Measurements from ENCODE around the gene LDLR. TPM values are rescaled to one million over a fixed set of nuclear protein-coding genes. Genes with fewer than 3 reads are reported as not detected.
"Not testable (repeated sequence)": the region's sequence is repeated elsewhere in the genome, so short reads cannot be mapped to it uniquely, and the experiment has no call there.

Gene LDLR
- total RNA-seq, 2 experiments from 2014 or later, result 93.0 to 97.1 TPM

DNA sequence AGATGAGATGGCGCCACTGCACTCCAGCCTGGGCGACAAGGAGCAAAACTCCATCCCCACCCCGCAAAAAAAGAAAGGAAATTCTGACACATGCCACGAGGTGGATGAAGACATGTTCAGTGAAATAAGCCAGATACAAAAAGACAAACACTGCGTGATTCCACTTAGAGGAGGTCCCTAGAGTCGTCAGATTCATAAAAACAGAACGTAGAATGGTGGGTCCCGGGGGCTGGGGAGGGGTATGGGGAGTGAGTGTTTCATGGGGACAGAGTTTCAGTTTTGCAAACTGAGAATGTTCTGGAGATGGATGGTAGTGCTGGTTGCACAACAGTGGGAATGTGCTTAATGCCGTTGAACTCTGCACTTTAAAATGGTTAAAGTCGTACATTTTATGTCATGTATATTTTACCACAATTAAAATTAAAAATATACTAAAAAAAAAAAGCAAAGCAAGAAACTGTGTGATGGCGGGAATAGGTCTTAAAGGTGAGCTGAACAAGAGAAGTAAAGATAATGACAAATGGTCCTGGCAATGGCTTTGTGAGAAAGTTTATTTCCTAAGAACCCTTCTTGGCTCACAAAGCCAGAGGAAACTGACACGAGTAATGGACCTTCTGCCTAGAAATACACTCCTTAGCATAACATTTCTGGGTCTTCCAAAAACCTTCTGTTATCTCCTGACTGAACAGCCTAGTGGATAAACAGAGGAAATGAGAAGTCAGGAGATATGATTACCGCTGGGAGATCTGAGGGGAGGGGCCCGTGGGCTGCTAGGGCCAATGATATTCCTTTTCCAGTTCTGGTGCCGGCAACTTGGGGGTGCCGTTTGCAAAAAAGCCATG lies 70.6 kb downstream of the LDLR start:
- CTCF ChIA-PET, result interaction anchor here (0.7 to 0.9 kb wide), 2 partner anchors 69 to 275 kb away, joined by 4 to 5 read pairs; partner anchors contain the start of gene ODAD3
- H3K4me1 Mint-ChIP-seq, result peaks cover 8% of the 10 kb centered on the region
- no peaks in the 10 kb centered on the region for H3K9me3 Mint-ChIP-seq
- no peak overlapping the region for H3K27ac Mint-ChIP-seq
- POLR2A ChIA-PET, result no interaction called here
- peaks cover 2% of the 10 kb centered on the region for H3K27me3 Mint-ChIP-seq
- no peak overlapping the region for H3K4me3 Mint-ChIP-seq
- DNase-seq, result no peak
- peaks cover 2% of the 10 kb centered on the region for H3K36me3 Mint-ChIP-seq (ENCODE audit: low read depth)

DNA sequence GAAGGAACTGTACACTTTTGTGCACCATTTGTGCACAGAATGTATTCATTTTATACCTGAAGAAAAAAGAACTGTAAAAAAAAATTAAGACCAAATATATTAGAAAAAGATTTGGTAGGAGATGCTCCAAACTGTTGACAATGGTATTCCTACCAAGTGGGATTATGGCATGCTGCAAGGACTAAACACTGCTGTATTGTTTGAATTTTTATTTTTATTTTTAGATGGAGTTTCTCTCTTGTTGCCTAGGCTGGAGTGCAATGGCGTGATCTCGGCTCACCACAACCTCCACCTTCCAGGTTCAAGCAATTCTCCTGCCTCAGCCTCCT lies 71.1 kb downstream of the LDLR start:
- CTCF ChIA-PET, result interaction anchor here (0.7 to 0.9 kb wide), 2 partner anchors 70 to 274 kb away, joined by 4 to 5 read pairs; partner anchors contain the start of gene ODAD3
- not testable (repeated sequence) for H3K9me3 Mint-ChIP-seq

GRCh38 chr19:11164296-11164695 lies 75.0 kb downstream of the LDLR start:
- Mint-ChIP-seq H3K4me3 (no peak overlapping the region), H3K9me3 (no peaks in the 10 kb centered on the region), H3K4me1 (no peaks in the 10 kb centered on the region), H3K27me3 (peaks cover 2% of the 10 kb centered on the region), H3K27ac (no peak overlapping the region), H3K36me3 (ENCODE audit: low read depth) (no peaks in the 10 kb centered on the region)
- DNase-seq, result no peak
- ChIA-PET CTCF (no interaction called here), POLR2A (no interaction called here)

More for the DNA sequence above, 71.1 kb downstream of the LDLR start:
- H3K27ac Mint-ChIP-seq; H3K4me3 Mint-ChIP-seq; H3K4me1 Mint-ChIP-seq; DNase-seq; POLR2A ChIA-PET; H3K27me3 Mint-ChIP-seq; H3K36me3 Mint-ChIP-seq (ENCODE audit: low read depth): not testable (repeated sequence)

- no peaks in the 10 kb centered on the region for H3K36me3 Mint-ChIP-seq (ENCODE audit: low read depth)
- H3K4me1 Mint-ChIP-seq, result no peaks in the 10 kb centered on the region
- peaks cover 2% of the 10 kb centered on the region for H3K27me3 Mint-ChIP-seq
- no peaks in the 10 kb centered on the region for H3K9me3 Mint-ChIP-seq
- POLR2A ChIA-PET, result no interaction called here
- CTCF ChIA-PET, result no interaction called here
- H3K4me3 Mint-ChIP-seq, result no peak overlapping the region
- DNase-seq, result no peak
- H3K27ac Mint-ChIP-seq, result no peak overlapping the region
Observed at GRCh38 chr19:11164879-11165406, 75.7 kb downstream of the LDLR start.

DNA sequence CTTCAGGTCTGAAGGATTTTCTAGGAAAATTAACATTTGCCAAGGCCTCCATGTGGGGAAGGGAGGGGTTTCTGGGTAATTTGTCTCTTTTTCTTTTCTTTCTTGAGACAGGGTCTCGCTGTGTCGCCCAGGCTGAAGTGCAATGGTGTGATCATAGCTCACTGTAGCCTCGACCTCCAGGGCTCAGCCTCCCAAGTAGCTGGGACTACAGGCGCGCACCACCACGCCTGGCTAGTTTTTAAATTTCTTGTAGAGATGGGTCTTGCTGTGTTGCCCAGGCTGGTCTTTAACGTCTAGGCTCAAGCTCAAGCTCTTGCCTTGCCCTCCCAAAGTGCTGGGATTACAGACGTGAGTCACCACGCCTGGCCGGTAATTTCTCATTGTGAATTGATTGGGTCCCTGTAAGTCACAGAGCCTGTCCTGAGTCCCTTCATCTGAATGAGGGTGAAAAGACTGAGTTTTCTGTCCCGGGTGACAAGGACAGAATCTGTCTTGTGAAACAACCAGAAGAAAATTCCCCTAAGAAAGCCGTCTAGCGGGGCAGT lies 76.3 kb downstream of the LDLR start:
- H3K4me3 Mint-ChIP-seq, result no peak overlapping the region
- POLR2A ChIA-PET, result no interaction called here
- no peak for DNase-seq
- H3K27me3 Mint-ChIP-seq, result peaks cover 2% of the 10 kb centered on the region
- no peak overlapping the region for H3K27ac Mint-ChIP-seq
- H3K9me3 Mint-ChIP-seq, result no peaks in the 10 kb centered on the region
- no peaks in the 10 kb centered on the region for H3K36me3 Mint-ChIP-seq (ENCODE audit: low read depth)
- CTCF ChIA-PET, result no interaction called here
- no peaks in the 10 kb centered on the region for H3K4me1 Mint-ChIP-seq

DNA sequence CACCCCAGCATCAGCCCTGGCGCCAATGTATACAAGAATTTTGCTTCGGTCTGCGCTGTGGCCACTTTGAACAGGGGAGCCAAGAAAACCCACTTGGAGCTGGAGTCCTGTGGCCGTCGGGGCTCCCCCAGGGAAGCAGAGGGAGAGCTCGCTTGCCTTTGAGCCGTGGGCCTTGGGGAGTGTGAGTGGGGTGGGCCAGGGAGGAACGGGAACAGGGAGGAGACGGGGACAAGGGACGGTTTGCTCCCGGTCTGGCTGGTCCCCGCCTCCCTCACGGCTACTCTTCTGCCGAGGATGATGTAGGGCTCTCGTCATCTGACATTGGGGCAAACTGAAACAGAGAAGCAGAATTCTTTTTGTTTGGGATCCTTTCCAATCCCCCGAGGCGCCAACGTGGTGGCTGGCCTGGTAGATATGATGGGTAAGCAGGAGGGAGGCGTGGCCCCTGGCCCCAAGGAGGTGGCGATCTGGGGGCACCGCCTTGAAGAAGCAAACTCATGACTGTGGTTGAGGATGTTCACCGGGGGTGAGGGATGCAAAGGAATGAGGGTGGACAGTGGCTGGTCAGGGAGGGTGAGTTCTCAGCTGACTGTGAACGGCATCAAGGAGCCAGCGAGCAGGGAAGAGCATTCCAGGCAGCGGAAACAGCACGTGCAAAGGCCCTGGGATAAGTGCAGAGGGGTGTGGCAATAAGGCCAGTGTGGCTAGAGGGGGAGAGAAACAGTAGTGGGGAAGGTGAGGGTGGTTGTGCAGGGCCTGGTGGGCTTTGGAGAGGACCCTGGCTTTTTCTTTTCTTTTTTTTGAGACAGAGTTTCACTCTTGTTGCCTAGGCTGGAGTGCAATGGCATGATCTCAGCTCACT lies 77.2 kb downstream of the LDLR start:
- no peaks in the 10 kb centered on the region for H3K36me3 Mint-ChIP-seq (ENCODE audit: low read depth)
- ChIA-PET CTCF (no interaction called here), POLR2A (no interaction called here)
- H3K9me3 Mint-ChIP-seq, result no peaks in the 10 kb centered on the region
- H3K4me3 Mint-ChIP-seq, result no peak overlapping the region
- peaks cover 2% of the 10 kb centered on the region for H3K27me3 Mint-ChIP-seq
- H3K27ac Mint-ChIP-seq, result no peak overlapping the region
- no peak for DNase-seq
- H3K4me1 Mint-ChIP-seq, result no peaks in the 10 kb centered on the region

DNA sequence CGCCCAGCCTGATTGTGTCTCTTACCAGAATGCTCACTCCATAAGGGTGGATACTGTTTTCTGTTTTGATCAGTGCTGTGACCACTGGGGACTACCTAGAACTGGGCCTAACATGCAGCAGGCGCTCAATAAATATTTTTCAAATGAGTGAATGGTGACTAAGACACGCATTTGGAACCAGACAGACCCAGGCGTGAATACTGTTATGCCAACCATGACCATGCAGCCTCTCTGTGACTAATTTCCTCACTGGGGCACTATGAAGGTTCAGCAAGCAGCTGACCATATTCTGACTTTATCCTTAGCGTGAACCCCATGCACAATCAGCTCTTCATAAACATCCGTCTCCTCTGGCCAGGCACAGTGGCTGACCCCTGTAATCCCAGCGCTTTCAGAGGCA lies 79.3 kb downstream of the LDLR start:
- Mint-ChIP-seq H3K36me3 (ENCODE audit: low read depth) (no peaks in the 10 kb centered on the region), H3K9me3 (no peaks in the 10 kb centered on the region), H3K4me1 (no peaks in the 10 kb centered on the region), H3K27ac (no peak overlapping the region), H3K4me3 (no peak overlapping the region), H3K27me3 (peaks cover 2% of the 10 kb centered on the region)
- CTCF ChIA-PET, result interaction anchor here (1.4 kb wide), 1 partner anchor 15 kb away, joined by 3 read pairs; no protein-coding TSS in a partner anchor
- POLR2A ChIA-PET, result no interaction called here
- no peak for DNase-seq

GRCh38 chr19:11169896-11170678 lies 80.8 kb downstream of the LDLR start:
- CTCF ChIA-PET, result interaction anchor here (0.7 to 1.4 kb wide), 2 partner anchors 58 to 371 kb away, joined by 3 read pairs; no protein-coding TSS in a partner anchor
- Mint-ChIP-seq H3K27me3 (no peaks in the 10 kb centered on the region), H3K4me3 (no peak overlapping the region), H3K36me3 (ENCODE audit: low read depth) (no peaks in the 10 kb centered on the region), H3K9me3 (no peaks in the 10 kb centered on the region), H3K4me1 (no peaks in the 10 kb centered on the region), H3K27ac (no peak overlapping the region)
- POLR2A ChIA-PET, result no interaction called here
- DNase-seq, result no peak

GRCh38 chr19:11171144-11171543 lies 81.9 kb downstream of the LDLR start:
- Mint-ChIP-seq H3K27ac (no peak overlapping the region), H3K4me3 (no peak overlapping the region), H3K36me3 (ENCODE audit: low read depth) (no peaks in the 10 kb centered on the region), H3K27me3 (no peaks in the 10 kb centered on the region), H3K4me1 (no peaks in the 10 kb centered on the region), H3K9me3 (no peaks in the 10 kb centered on the region)
- CTCF ChIA-PET, result interaction anchor here (0.7 to 1.4 kb wide), 2 partner anchors 49 to 57 kb away, joined by 3 read pairs; no protein-coding TSS in a partner anchor
- POLR2A ChIA-PET, result interaction anchor here (0.6 kb wide), 1 partner anchor 129 kb away, joined by 4 read pairs; no protein-coding TSS in a partner anchor
- DNase-seq, result no peak

- ChIA-PET POLR2A (no interaction called here), CTCF (no interaction called here)
- H3K27me3 Mint-ChIP-seq, result no peaks in the 10 kb centered on the region
- H3K9me3 Mint-ChIP-seq, result no peaks in the 10 kb centered on the region
- H3K27ac Mint-ChIP-seq, result no peak overlapping the region
- no peak overlapping the region for H3K4me3 Mint-ChIP-seq
- no peak for DNase-seq
- no peaks in the 10 kb centered on the region for H3K36me3 Mint-ChIP-seq (ENCODE audit: low read depth)
- H3K4me1 Mint-ChIP-seq, result no peaks in the 10 kb centered on the region
Observed at GRCh38 chr19:11172576-11172975, 83.3 kb downstream of the LDLR start.

- Mint-ChIP-seq H3K27me3 (no peaks in the 10 kb centered on the region), H3K4me1 (no peaks in the 10 kb centered on the region), H3K9me3 (no peaks in the 10 kb centered on the region), H3K4me3 (no peak overlapping the region), H3K36me3 (ENCODE audit: low read depth) (no peaks in the 10 kb centered on the region), H3K27ac (no peak overlapping the region)
- no peak for DNase-seq
- CTCF ChIA-PET, result no interaction called here
- POLR2A ChIA-PET, result no interaction called here
Observed at GRCh38 chr19:11173516-11174155, 84.4 kb downstream of the LDLR start.

GRCh38 chr19:11174336-11174735 lies 85.1 kb downstream of the LDLR start:
- no peak overlapping the region for H3K27ac Mint-ChIP-seq
- H3K36me3 Mint-ChIP-seq (ENCODE audit: low read depth), result no peaks in the 10 kb centered on the region
- H3K27me3 Mint-ChIP-seq, result no peaks in the 10 kb centered on the region
- ChIA-PET POLR2A (no interaction called here), CTCF (interaction anchor here (1.3 kb wide), 1 partner anchor 11 kb away, joined by 3 read pairs; no protein-coding TSS in a partner anchor)
- no peak overlapping the region for H3K4me3 Mint-ChIP-seq
- H3K4me1 Mint-ChIP-seq, result no peaks in the 10 kb centered on the region
- no peak for DNase-seq
- no peaks in the 10 kb centered on the region for H3K9me3 Mint-ChIP-seq
